Activated naive CD4-positive, alpha-beta T cell treated with Interleukin-2 at 50 U/mL for 16 hours (primary cell): ENCODE measurements around the gene SHB.

Experiments
- DNase-seq: peaks from one replicate; pipeline ENCODE4 v3.0.0-alpha.2; 2020

The SHB gene

DNA sequence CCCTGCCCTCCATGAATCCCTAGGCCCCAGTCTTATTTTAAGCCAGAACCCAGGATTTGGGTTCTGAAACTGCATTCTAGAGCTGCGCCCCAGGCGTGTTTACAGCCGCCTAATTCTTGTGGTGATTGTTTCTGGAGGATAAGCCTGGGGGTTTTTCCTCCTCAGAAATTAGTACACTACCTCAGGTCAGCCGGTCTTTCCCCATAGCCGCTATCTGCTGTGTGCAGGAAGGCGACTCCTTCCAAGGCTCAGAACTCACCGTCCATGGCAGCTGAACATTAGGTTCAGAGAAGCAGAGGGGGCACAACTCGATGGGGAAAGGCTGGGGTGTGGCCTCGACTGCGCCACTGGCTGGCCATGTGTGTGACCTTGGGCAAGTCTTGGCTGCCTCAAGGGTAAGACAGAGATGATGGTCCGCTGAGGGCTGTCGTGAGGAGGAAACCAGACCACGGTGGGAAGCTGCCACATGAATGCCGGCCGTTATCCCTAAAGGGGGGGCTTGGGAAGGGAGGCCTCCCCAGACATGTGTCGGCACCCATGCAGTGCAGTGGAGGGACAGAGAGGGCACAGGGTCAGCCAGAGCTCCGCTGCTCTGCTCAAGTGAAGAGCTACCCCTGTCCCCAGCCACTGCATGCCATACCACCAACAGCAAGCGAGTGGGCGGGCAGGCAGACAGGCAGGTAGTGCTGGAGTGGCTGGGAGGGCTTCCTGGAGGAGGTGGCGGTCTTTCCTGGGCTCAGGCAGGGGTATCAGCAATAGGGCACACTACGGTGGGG lies 28.9 kb downstream of the SHB start:
- no peak for DNase-seq

GRCh38 chr9:38039090-38039906 lies 29.7 kb downstream of the SHB start:
- DNase-seq = no peak

GRCh38 chr9:38038307-38039089 lies 30.5 kb downstream of the SHB start:
- DNase-seq = no peak

GRCh38 chr9:38037981-38038306 lies 31.1 kb downstream of the SHB start:
- no peak for DNase-seq

DNA sequence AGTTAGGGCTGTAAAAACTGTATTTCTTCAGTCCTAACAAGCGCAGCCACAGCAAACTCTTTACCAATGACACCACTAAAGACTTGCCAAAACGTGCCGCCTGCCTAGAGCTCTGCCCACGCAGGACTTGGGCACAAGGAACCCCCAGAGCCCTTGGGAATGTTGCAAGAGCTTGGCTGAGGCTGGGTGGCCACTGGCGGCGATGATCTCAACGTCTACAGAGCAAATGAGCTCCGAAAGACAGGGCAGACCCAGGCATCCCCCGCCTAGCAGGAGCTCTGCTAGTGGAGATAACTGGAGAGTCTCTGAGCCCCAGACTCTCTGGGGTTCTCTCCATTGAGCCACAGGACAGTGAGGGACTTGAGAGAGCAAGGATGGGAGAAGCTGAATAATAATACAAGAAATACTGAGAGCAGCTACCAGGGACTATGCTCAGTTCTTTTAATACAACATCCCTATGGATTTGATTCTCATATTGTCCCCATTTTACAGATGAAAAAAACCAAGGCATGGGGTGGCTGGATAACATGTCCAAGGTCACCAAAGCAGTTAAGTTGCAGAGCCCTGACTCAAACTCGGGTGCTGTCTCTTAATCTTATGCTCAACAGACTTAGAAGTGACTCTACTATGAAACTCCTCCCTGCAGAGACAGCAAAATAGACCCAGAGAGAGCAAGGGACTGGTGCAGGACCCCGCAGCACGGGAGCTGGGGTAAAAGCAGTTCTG lies 32.5 kb downstream of the SHB start:
- no peak for DNase-seq

- no peak for DNase-seq
Observed at GRCh38 chr9:38035873-38036272, 33.2 kb downstream of the SHB start.

GRCh38 chr9:38033941-38034340 lies 35.1 kb downstream of the SHB start:
- no peak for DNase-seq

DNA sequence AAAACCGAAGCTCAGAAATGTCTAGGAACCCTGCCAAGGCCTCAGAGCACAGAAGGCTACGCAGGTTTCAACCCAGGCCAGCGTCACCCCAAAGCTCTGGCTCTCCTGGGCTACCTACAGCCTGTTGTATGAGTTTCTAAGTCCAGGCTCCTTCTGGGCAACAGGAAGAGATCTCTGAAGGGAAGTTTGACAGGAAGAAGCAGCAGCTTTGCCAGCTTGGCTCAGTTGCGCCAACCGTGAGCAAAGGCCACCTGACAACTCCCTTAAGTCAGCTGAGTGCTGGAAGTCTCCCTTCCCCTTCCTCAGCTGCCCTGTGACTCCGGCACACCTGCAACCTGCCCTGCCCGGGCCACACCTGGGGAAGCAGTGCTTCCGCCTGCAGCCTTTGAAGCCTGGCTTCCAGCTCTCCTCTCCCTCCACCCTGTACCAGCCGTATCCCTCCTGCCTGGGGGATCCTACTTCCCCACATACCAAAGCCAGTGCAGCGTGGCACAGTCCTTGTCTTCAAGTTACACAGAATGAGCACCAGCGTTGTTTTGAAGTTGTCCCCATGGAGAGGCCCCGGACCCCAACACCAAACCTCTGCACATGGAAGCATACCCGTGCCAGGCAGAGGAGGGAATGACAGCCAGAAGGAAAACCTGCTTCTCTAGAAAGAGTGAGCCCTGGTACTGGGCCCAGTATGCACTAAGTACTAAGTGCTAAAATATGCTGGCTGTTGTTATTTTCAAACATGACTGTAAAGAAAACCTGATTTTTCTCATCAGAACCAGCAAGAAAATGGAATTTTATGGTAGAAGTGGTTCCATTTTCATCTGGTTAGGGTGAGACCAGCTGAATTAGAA lies 36.5 kb downstream of the SHB start:
- DNase-seq = no peak

DNA sequence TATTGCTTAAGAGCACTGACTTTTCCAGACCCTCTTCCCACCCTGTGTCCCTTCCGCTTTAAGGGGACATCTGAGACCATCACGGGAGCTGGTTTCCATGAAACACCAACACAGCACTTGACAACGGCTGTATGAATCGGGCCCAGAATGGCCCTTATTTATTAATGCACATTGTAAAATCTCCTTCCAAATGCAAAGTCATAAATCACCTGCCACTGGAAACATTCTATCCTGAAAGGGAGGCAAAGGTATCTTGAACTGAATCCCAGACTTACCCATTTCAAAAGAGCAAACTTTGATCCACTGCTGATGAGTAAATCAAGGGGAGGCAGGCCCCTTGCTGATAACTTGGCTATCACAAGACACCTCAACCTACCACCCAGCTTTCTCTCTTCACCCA lies 37.4 kb downstream of the SHB start:
- DNase-seq = no peak

- no peak for DNase-seq
Observed at GRCh38 chr9:38030658-38031057, 38.4 kb downstream of the SHB start.

DNA sequence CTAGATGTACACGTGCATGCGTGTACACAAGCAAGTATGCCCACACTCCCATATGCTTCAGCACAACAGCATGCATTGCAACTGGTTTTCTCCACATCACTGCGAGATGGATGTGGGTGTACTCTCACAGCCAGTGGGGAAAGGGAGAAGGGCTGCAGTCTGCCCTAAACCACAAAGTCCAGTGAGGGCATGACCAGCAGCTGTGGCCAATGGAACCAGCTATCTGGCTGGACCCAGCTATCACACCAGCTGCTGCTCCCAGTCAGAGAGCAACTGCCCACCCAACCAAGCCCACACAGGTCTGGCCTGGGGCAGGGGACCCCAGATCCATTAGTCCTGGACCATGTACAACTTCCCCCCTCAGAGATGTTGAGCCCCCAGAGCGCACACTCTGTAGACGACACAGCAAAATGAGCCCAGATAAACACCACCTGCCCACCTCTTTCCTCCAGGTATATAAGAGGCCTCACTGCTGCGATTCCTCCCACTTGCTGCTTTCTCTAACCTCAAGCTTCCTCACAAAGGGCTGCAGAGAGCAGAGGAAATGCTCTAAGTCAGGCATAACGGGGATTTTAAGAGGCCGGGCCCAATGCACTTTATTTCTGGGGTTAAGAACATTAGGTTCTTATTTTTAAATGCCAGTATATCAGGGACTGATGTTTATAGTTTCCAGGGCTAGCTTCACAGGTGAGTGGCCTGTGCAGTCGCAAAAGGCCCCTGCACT lies 39.0 kb downstream of the SHB start:
- no peak for DNase-seq

- no peak for DNase-seq
Observed at GRCh38 chr9:38027714-38028113, 41.3 kb downstream of the SHB start.

- DNase-seq = no peak
Observed at GRCh38 chr9:38026840-38027527, 42.0 kb downstream of the SHB start.

- DNase-seq = no peak
Observed at GRCh38 chr9:38026021-38026809, 42.8 kb downstream of the SHB start.

DNA sequence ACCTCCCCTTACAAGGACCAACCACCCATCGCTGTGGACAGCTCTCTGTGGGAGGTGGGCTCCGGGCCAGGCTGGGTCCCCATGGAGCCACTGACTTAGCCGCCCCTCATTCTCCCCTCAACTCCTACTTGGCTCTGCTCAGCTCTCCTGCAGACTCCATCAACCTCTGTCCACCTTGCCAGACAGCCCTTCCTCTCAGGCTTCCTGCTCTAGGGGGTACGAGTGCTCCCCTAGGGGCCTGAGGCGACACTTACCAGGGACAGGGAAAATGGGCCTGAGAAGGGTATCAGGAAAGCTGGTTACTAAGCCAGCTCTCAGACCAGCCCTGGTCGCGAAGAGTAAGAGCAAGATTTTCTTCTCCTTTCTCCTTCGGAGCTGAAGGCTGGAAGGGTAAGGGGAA lies 43.9 kb downstream of the SHB start:
- DNase-seq = no peak

- no peak for DNase-seq
Observed at GRCh38 chr9:38024036-38024681, 44.9 kb downstream of the SHB start.

DNA sequence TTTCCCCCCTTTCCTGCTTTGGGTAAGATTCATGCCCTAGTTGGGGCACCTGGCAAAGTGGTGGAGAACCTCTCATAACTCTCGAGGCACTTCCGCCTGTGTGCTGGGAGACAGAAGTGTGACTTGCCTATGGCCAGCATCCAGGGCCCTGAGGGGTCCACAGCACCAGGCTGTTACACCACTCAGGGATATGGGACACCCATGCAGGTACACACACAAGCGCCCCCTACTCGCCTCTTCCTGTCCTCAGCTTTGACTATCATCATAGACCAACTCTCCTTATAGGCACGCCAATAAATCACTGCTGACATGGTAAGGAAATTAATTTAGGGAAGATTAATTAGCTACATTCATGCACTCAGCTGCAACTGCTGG lies 45.4 kb downstream of the SHB start:
- DNase-seq = no peak

GRCh38 chr9:38022995-38023394 lies 46.0 kb downstream of the SHB start:
- DNase-seq = no peak

GRCh38 chr9:38022203-38022895 lies 46.7 kb downstream of the SHB start:
- no peak for DNase-seq
